ENCODE data around the gene ZBTB21.

- TF ChIP-seq CTCF (IDR thresholded peaks at IDR 0.05 in 8 of 11, conservative IDR thresholded peaks at IDR 0.05 in 3 of 11) (no peak), POLR2A (IDR thresholded peaks at IDR 0.05) (no peak), POLR2AphosphoS5 (IDR thresholded peaks at IDR 0.05) (no peak)
Measured at GRCh38 chr21:42000908-42001307, 9.3 kb downstream of the ZBTB21 start.

All from spleen (tissue), 7 donors.